H7 (cell line): Measurements from ENCODE around the gene CCDC88A. TPM values are rescaled to one million over a fixed set of nuclear protein-coding genes. Genes with fewer than 3 reads are reported as not detected.

ENCODE experiments used
- DNase-seq: peaks from one replicate; pipeline ENCODE4 v3.0.0; 2012
- H3K27me3 ChIP-seq: 2 replicates; pipeline ENCODE4 v1.6.0; 2011; ENCODE audit warnings: mild to moderate bottlenecking, low read length; ENCODE audit not compliant: control insufficient read depth, insufficient read depth
- H3K36me3 ChIP-seq: replicated peaks from 2 replicates; pipeline ENCODE4 v1.5.1; 2011; ENCODE audit warnings: low read length; ENCODE audit not compliant: control insufficient read depth, insufficient read depth
- H3K4me3 ChIP-seq: 2 replicates; pipeline ENCODE4 v1.5.1; 2011; ENCODE audit warnings: low read depth, mild to moderate bottlenecking, control low read depth, low read length, moderate library complexity; ENCODE audit not compliant: insufficient read depth
- total RNA-seq: library from RNA; depleted of rRNA; stranded (reverse); fragments of >200 nt; shearing (Covaris generic); gene quantifications from 2 replicates; pipeline ENCODE4 v1.2.3, GENCODE V29; 2014

CCDC88A gene
- total RNA-seq, 1 experiment from 2014 or later, result 55.6 TPM

DNA sequence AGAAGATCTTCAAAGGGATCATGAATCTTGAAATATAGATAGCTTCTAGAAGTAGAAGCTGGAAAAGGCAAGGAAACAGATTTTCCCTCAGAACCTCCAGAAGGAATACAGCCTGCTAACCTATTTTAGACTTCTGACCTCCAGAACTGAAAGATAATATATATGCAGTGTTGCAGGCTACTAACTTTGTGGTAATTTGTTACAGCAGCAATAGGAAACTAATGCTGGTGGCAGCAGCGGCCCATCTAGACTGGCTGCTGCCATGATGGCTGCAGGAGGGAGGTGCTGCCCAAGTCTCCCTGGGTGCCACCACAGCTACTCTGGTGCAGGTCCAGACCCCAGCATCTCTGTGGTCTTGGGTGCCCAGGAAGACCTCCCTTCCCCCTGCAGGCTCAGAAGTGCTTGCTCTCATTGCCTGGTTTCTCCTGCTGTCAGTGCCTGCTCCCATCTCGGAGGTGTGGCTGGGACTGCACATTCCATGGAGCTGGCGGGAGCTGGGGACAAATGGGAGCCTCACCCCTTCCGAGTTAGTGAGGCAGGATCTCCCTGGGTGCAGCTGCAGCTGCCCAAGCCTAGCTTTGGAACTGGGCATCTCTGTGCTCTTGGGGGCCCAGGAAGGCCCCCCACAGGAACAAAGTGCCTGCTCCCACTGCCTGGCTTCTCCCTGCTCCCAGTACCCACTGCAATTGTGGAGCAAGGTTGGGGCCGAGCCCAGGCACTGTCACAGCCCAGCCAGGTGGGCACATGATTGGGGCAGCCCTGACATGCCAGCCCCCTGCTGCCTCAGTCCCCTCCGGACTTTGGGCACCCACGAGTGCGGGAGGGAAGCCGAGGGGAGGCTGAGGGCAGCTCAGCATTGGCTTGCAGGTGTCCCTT, 18.1 kb upstream of the CCDC88A start:
- DNase-seq, result no peak
- Histone ChIP-seq H3K4me3 (no peak overlapping the region), H3K27me3 (no peaks in the 10 kb centered on the region), H3K36me3 (no peaks in the 10 kb centered on the region)

DNA sequence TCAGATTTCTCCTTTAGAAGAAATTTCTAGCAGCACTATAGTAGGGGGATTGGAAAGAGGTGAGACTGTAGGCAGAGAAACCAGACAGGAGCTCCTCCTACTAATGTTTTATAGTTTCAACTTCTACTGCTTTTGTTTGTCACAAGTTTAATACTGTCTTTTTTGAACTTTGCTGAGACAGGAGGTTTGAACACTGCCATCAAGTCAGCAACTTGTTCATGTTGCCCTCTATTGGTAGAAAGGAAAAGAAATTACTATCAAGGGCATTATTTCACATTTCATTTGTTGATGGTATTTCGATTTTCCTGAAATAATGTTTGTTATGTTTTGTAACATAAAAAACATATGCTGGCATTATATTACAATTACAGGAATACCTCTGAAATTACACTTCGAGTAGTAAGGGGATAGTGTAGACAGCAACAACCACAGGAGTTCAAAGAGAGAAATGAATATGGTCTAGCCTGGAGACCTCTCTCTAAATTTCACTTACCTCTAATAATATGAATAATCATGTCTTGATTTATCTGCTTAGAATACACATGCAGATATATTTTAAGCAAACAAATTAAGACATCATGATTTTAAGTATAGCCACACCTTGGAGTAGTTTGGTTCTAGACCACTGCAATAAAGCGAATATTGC, 12.4 kb upstream of the CCDC88A start:
- peak; percentile 32 for DNase-seq
- no peaks in the 10 kb centered on the region for H3K27me3 ChIP-seq
- H3K4me3 ChIP-seq, result no peak overlapping the region
- no peaks in the 10 kb centered on the region for H3K36me3 ChIP-seq

DNA sequence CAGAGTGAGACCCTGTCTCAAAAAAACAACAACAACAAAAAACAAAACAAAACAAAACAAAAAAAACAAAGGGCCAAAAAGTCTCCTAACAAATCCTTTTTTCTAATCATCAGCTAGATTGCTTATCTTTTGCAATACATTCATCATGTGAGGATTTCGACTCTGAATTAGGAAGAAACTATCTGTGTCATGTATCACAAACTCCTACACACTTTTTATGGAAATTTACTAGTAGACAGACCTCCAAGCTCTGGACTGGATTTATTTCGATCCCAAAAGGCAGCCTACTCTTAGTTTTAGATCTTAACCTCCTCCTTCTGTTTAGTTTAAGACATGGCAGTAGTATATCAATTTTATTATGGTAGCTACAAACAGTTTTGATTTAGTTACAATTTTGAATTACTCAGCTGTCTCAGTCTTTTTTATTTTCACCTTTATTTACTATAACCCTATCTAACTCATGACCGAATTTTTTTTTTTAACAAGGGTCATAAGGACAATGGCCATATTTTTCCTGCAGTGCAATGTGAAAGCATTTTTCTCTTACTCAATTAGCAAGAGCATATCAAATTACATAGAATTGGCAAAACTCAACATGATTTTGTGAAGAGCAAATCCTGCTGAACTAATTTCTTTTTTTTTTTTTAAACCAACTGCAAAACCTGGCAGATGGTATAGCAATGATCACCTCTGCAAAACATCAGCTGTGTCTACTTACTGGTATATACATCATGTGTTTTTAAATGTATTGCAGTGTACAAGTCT, 10.7 kb upstream of the CCDC88A start:
- Histone ChIP-seq H3K36me3 (no peaks in the 10 kb centered on the region), H3K27me3 (no peaks in the 10 kb centered on the region)

DNA sequence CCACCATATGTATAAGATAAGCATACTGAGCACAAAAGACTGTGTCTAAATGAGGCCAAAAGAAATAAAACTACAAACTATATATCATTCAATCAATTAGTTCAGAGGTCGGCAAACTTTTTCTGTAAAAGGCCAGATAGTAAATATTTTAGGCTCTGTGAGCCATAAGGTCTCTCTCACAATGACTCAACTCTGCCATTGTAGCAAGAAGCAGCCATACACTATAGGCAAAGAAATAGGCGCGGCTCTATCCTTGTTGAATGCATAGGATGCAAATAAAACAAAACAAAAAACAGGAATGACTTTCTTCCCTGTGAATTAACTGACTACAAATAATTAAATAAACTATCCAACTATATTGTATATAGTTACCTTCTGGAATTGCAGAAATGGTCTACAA, 8.6 kb upstream of the CCDC88A start:
- no peak overlapping the region for H3K4me3 ChIP-seq
- no peaks in the 10 kb centered on the region for H3K36me3 ChIP-seq
- H3K27me3 ChIP-seq, result no peaks in the 10 kb centered on the region
- no peak for DNase-seq

More for the DNA sequence above, 10.7 kb upstream of the CCDC88A start:
- DNase-seq, result no peak
- no peak overlapping the region for H3K4me3 ChIP-seq

DNA sequence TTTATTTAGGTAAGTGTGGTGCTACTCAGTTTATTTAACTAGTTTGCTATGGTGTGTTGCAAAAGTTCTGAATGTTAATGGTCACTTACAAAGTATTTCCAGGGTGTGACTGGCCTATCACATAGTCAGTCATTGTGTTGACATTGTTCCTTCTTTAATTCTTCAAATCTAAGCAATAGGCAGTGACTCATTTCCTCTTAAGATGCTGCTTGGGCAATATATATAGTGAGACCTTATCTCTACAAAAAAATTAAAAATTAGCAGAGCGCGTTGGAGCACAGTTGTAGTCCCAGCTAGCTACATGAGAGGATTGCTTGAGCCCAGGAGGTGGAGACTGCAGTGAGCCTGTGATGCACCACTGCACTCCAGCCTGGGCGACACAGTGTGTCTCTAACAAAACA, 5.8 kb upstream of the CCDC88A start:
- DNase-seq, result no peak
- H3K4me3 ChIP-seq, result no peak overlapping the region
- H3K27me3 ChIP-seq, result no peaks in the 10 kb centered on the region
- H3K36me3 ChIP-seq, result no peaks in the 10 kb centered on the region

DNA sequence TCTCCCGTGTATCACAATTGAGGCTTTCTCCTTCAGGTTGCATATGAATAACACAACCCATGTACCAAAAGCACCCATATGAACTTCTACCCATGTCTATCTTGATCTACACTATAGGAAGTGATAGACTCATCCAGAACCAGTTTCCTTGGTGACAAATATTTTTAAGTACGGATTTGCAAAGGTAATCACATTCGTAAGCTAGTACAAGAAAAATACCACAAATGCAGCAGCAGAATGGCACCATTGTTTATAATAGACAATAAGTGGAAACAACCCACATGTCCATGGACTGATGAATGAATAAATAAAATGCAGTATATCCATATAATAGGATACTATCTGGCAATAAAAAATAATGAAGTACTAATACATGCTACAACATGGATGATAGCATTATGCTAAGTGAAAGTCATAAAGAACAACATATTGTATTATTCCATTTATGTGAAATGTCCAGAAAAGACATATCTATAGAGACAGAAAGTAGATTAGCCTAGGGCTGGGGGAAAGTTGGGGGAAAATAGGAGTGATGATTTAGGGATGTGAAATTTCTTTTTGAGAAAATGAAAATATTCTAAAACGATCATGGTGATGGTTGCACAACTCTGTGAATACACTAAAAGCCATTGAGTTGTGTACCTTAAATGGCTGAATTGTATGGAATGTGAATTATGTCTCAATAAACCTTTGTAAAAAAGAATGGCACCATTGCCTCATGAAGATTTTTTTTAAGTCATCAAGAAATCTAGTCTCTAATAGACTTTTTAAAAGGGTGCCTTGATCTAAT, 3.4 kb upstream of the CCDC88A start:
- Histone ChIP-seq H3K27me3 (no peaks in the 10 kb centered on the region), H3K4me3 (no peak overlapping the region), H3K36me3 (no peaks in the 10 kb centered on the region)
- DNase-seq, result no peak

DNA sequence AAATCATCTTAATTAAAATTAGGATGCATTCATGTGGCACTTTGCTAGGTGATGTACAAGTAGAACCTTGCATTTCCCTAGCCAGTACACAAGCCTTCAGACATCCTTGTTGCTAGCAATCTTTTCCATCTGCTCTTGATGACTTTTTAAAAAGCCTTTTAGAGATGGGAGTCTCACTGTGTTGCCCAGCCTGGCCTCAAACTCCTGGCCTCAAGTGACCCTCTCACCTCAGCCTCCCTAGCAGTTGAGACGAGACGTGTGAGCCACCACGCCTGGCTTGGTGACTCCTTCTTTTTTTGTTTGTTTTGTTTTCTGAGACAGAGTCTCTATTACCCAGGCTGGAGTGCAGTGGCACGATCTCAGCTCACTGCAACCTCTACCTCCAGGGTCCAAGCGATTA, 1.7 kb upstream of the CCDC88A start:
- Histone ChIP-seq H3K4me3 (no peak overlapping the region), H3K36me3 (no peaks in the 10 kb centered on the region), H3K27me3 (no peaks in the 10 kb centered on the region)
- no peak for DNase-seq

DNA sequence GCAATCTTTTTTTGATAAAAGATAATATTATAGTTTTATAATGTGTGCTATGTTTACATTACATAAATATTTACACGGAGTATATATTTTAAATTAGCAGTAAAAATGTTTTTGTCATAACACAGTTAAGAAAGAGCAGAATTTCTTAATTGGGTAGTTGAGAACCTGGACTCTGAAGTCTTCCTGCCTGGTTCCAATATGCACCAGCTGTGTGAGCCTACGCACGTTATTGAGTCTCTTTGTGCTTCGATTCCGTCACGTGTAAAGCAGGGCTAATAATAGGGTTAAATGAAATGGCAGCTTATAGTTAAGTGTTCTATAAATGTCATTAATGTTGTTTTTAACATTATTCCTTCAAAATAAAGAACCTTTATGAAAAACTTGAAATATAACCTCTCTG, 1.2 kb upstream of the CCDC88A start:
- no peak overlapping the region for H3K4me3 ChIP-seq
- no peaks in the 10 kb centered on the region for H3K27me3 ChIP-seq
- H3K36me3 ChIP-seq, result no peaks in the 10 kb centered on the region
- no peak for DNase-seq

DNA sequence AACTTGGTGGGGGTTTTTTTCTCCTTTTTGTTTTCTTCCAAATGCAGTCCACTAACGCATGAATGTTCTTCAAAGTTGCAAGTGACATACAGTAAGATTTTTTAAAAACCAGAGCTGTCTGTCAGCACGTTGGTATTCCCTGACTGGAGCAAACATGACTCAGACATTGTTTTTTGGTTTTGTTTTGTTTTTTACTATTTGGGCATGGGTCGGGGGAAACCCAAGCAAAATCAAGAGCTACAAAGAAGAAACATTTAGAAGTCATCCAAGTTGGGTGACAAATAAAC, 726 bp upstream of the CCDC88A start:
- Histone ChIP-seq H3K36me3 (no peaks in the 10 kb centered on the region), H3K27me3 (no peaks in the 10 kb centered on the region), H3K4me3 (peak overlapping the region; percentile 35)
- no peak for DNase-seq

DNA sequence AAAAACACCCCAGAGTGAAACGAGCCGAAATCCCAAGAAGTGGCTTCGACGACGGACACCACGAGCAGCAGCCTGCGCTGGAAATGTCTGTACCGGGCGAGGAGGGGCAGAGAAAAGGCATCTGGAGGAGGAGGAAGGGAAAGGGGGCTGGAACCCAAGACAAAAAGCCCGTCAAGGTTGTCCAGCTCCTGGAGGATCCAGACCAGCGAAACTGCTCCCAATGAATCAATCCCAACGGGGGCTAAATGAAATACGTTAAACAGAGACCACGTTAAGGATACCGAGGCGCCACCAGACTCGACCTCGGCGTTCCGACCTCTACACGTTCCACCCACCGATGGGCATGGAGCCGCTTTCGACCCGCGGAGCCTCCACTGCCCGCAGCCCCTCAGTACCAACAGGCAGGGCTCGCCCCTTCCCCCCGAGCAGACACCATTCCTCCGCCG, 400 bp downstream of the CCDC88A start:
- no peak for DNase-seq
- Histone ChIP-seq H3K4me3 (peak overlapping the region; percentile 83), H3K27me3 (no peaks in the 10 kb centered on the region), H3K36me3 (no peaks in the 10 kb centered on the region)

DNA sequence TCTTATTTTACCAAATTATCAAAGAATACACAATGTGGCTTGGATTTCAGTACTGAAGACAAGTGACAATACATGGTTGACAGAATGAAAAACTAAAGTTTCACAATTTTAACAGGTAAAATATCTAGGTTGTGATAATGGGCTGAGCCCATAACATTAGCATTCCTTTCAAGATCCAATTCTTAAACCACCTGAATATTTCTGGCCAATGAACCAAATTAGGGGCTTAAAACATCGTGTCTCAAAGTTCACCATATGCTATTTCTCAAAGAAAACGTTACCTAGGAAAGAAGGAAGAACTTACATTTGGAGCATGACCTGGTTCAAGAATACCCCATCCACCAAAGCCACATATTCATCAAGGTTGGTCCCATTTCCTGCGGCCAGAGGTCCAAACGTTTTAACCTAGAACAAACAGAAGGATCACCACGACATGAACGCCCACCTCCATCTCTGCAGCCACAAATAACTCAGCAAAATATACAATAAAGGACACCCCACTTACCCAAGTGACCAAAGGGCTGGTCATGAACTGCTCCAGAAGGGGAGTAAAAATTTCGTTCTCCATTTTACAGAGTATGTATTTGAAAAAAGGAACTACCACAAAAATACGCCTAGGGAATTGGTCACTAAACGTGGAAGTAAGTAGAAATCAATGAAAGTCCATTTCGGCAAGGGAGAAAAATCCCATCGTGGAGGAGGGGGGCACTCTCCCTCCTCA, 984 bp downstream of the CCDC88A start:
- Histone ChIP-seq H3K4me3 (peak overlapping the region; percentile 83), H3K36me3 (no peaks in the 10 kb centered on the region), H3K27me3 (no peaks in the 10 kb centered on the region)
- no peak for DNase-seq

DNA sequence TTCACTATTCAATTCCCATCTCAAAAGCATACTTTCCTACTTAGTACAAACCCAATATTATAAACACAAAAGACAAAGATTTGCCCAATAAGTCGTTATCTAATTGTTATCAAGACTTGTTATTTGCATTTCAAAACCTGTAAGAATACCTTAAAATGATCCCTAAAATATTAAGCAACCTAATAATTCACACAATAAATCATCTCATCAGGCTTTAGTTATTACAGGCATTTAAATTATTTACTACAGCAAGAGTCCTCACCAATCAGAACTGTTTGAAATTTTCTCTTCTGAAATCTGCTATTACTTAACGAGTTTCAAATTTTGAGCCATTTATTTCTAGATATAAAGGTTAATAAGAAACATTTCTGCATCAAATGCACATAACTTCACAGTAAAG, 1.6 kb downstream of the CCDC88A start:
- DNase-seq, result no peak
- Histone ChIP-seq H3K27me3 (no peaks in the 10 kb centered on the region), H3K36me3 (no peaks in the 10 kb centered on the region)

DNA sequence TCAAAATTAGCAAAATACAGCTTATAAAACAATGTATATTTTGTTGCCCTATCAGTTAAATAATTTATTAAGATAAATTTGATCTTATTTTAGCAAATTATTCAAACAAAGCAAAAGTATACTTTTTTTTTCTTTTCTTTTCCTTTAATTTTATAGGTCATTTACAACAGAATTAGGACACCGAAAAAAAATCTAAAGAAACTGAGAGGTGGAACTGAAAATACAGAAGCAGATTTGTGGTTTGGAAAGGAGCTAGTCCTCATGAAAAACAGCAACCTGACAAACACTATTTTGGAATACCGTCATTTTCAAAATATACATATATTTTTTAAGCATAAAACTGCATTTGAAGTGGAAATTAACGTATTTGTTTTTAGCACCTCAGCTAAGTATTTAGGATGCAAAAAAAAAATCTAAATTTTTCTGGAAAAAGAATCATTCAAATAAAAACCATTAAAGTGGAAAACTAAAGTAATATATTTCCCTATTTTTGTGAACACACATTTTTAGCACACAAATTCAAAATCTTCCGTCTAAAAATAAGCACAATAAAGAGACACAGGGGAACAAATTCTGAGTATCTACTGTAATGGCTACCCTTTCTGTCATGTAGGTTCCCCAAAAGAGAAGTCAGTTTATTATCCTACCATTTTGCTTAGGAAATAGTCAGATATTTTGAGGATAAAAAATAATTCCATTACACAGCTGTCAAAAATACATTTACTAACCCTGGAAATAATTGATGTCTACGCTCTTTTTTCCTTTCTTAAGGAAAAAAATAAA, 2.7 kb downstream of the CCDC88A start:
- Histone ChIP-seq H3K4me3 (no peak overlapping the region), H3K27me3 (no peaks in the 10 kb centered on the region)
- no peak for DNase-seq

More for the DNA sequence above, 1.6 kb downstream of the CCDC88A start:
- H3K4me3 ChIP-seq, result peak overlapping the region; percentile 83; the same call in 1 of the 2 replicates

More for the DNA sequence above, 2.7 kb downstream of the CCDC88A start:
- H3K36me3 ChIP-seq, result no peaks in the 10 kb centered on the region; the same call in 1 of the 2 replicates
